DOHH2 (cell line): ENCODE results near the gene AKR1C8.
A peak's percentile ranks its signal among the peaks of the same experiment; 100 is the strongest.
"Not testable (repeated sequence)": the region's sequence is repeated elsewhere in the genome, so short reads cannot be mapped to it uniquely, and the experiment has no call there.

Source experiments
- H3F3A ChIP-seq: fragments of 200-600 bp; sonication (generic), shearing (Covaris generic); 2 replicates; pipeline ENCODE4 v1.6.0; 2016; ENCODE audit warnings: antibody characterized with exemption, mild to moderate bottlenecking; ENCODE audit not compliant: control insufficient read depth, insufficient read depth
- H3K27ac ChIP-seq: fragments of 200-600 bp; sonication (generic); 2 replicates; pipeline ENCODE4 v1.5.1; 2014; ENCODE audit warnings: low read depth, mild to moderate bottlenecking, low read length, moderate library complexity
- H3K27me3 ChIP-seq: fragments of 200-600 bp; sonication (generic); 2 replicates; pipeline ENCODE4 v1.6.1; 2014; ENCODE audit warnings: mild to moderate bottlenecking, low read length, mixed read lengths; ENCODE audit not compliant: control insufficient read depth
- H3K36me3 ChIP-seq: fragments of 200-600 bp; sonication (generic); 2 replicates; pipeline ENCODE4 v1.6.1; 2014; ENCODE audit warnings: mild to moderate bottlenecking, low read length, moderate library complexity, mixed read lengths; ENCODE audit not compliant: control insufficient read depth
- H3K4me1 ChIP-seq: fragments of 200-600 bp; sonication (generic); 2 replicates; pipeline ENCODE4 v1.6.1; 2014; ENCODE audit warnings: mild to moderate bottlenecking, low read length, mixed read lengths; ENCODE audit not compliant: control insufficient read depth
- H3K4me2 ChIP-seq: fragments of 200-600 bp; sonication (generic); 2 replicates; pipeline ENCODE4 v1.6.0; 2014; ENCODE audit warnings: mild to moderate bottlenecking, low read length, moderate library complexity
- H3K4me3 ChIP-seq: fragments of 200-600 bp; sonication (generic); 2 replicates; pipeline ENCODE4 v1.5.1; 2014; ENCODE audit warnings: mild to moderate bottlenecking, low read length, mixed read lengths
- H3K79me2 ChIP-seq: fragments of 200-600 bp; sonication (generic); 2 replicates; pipeline ENCODE4 v1.6.1; 2014; ENCODE audit warnings: mild to moderate bottlenecking, low read length, mixed read lengths; ENCODE audit not compliant: control insufficient read depth
- H3K9me2 ChIP-seq: fragments of 200-600 bp; sonication (generic); replicated peaks from 2 replicates; pipeline ENCODE4 v1.6.1; 2014; ENCODE audit warnings: mild to moderate bottlenecking, low read length, mixed read lengths; ENCODE audit not compliant: control insufficient read depth
- H3K9me3 ChIP-seq: fragments of 200-600 bp; sonication (generic); 2 replicates; pipeline ENCODE4 v1.6.1; 2014; ENCODE audit warnings: antibody characterized with exemption, low read length, mixed read lengths; ENCODE audit not compliant: control insufficient read depth, insufficient read depth
- H4K20me1 ChIP-seq: fragments of 200-600 bp; sonication (generic); 2 replicates; pipeline ENCODE4 v1.6.0; 2014; ENCODE audit warnings: low read depth, mild to moderate bottlenecking, antibody characterized with exemption, low read length, moderate library complexity; ENCODE audit not compliant: control insufficient read depth, insufficient read depth
- CTCF ChIP-seq: fragments of 200-600 bp; sonication (generic); IDR thresholded peaks from one replicate; pipeline ENCODE4 v1.5.1; 2014; ENCODE audit warnings: antibody characterized with exemption, mild to moderate bottlenecking, low read depth, low read length; ENCODE audit not compliant: poor library complexity, severe bottlenecking
- EZH2phosphoT487 ChIP-seq: fragments of 200-600 bp; sonication (generic); IDR thresholded peaks from 2 replicates; pipeline ENCODE4 v1.6.1; 2017; ENCODE audit warnings: borderline replicate concordance, mild to moderate bottlenecking, antibody characterized with exemption, low read length, moderate library complexity, mixed read lengths

Gene AKR1C8

GRCh38 chr10:5211696-5212536, 27.0 kb upstream of the AKR1C8 start:
- no peaks in the 10 kb centered on the region for H3K27me3 ChIP-seq
- no peak for TF ChIP-seq CTCF
- TF ChIP-seq EZH2phosphoT487: no peak
- no peak overlapping the region for H3K27ac ChIP-seq
- no peaks in the 10 kb centered on the region for H3K9me3 ChIP-seq
- H3K9me2 ChIP-seq: no peaks in the 10 kb centered on the region
- H3F3A ChIP-seq: no peaks in the 10 kb centered on the region
- H3K4me3 ChIP-seq: no peak overlapping the region
- H3K36me3 ChIP-seq: no peaks in the 10 kb centered on the region
- no peaks in the 10 kb centered on the region for H4K20me1 ChIP-seq
- no peak overlapping the region for H3K4me2 ChIP-seq
- no peaks in the 10 kb centered on the region for H3K4me1 ChIP-seq
- no peaks in the 10 kb centered on the region for H3K79me2 ChIP-seq

- peak; percentile 27 for TF ChIP-seq CTCF
- not testable (repeated sequence) for H3K27ac ChIP-seq, H3K4me1 ChIP-seq, H3K9me2 ChIP-seq, H3K4me2 ChIP-seq, H3K4me3 ChIP-seq, H3F3A ChIP-seq, H4K20me1 ChIP-seq, H3K79me2 ChIP-seq, H3K27me3 ChIP-seq, H3K36me3 ChIP-seq, H3K9me3 ChIP-seq
Measured at GRCh38 chr10:5210261-5210660, 25.3 kb upstream of the AKR1C8 start.

- H3K36me3 ChIP-seq, H3K27ac ChIP-seq: not testable (repeated sequence)
Measured at GRCh38 chr10:5209776-5210175, 24.8 kb upstream of the AKR1C8 start.

GRCh38 chr10:5206799-5207198, 21.8 kb upstream of the AKR1C8 start:
- H3K4me1 ChIP-seq: no peaks in the 10 kb centered on the region
- no peak overlapping the region for H3K4me2 ChIP-seq
- TF ChIP-seq EZH2phosphoT487 (no peak), CTCF (no peak)
- H3F3A ChIP-seq: no peaks in the 10 kb centered on the region
- no peak overlapping the region for H3K4me3 ChIP-seq
- no peaks in the 10 kb centered on the region for H3K9me2 ChIP-seq
- no peaks in the 10 kb centered on the region for H4K20me1 ChIP-seq
- no peak overlapping the region for H3K27ac ChIP-seq
- no peaks in the 10 kb centered on the region for H3K79me2 ChIP-seq
- H3K27me3 ChIP-seq: no peaks in the 10 kb centered on the region
- H3K36me3 ChIP-seq: no peaks in the 10 kb centered on the region
- no peaks in the 10 kb centered on the region for H3K9me3 ChIP-seq

More at GRCh38 chr10:5209776-5210175, 24.8 kb upstream of the AKR1C8 start:
- H4K20me1 ChIP-seq, H3K9me2 ChIP-seq, H3K27me3 ChIP-seq, H3K4me2 ChIP-seq, H3K79me2 ChIP-seq, H3K4me1 ChIP-seq, H3K9me3 ChIP-seq, H3F3A ChIP-seq, H3K4me3 ChIP-seq: not testable (repeated sequence)
